ENCODE data around the gene DDX17.

GRCh38 chr22:38531251-38531938 lies 25.3 kb upstream of the DDX17 start:
- TF ChIP-seq CTCF (IDR thresholded peaks at IDR 0.05) = no peak
- no peak for TF ChIP-seq POLR2A (IDR thresholded peaks at IDR 0.05)

Measured in upper lobe of left lung (tissue), 4 donors.